CD14-positive monocyte (primary cell): ENCODE data around the gene SYNE2. TPM values are rescaled to one million over a fixed set of nuclear protein-coding genes. Genes with fewer than 3 reads are reported as not detected.

Experiments used
- DNase-seq, 3 donors: peaks; one replicate each; pipeline ENCODE4 v3.0.0-alpha.2; 2011 to 2022
- H2AFZ ChIP-seq: 2 replicates; pipeline ENCODE4 v1.6.0; 2012; ENCODE audit warnings: mild to moderate bottlenecking, low read depth, low read length, inconsistent platforms; ENCODE audit not compliant: insufficient read depth, poor library complexity, severe bottlenecking
- H3K27ac ChIP-seq, 2 donors: 1 replicate in 1 of 2; 2 replicates in 1 of 2; pipeline ENCODE4 v1.5.1; 2012 to 2013; ENCODE audit warnings: low read length in 2 of 2, control low read depth in 1 of 2, inconsistent platforms in 1 of 2, low read depth in 1 of 2, mild to moderate bottlenecking in 1 of 2
- H3K27me3 ChIP-seq, 2 donors: one replicate each; pipeline versions ENCODE4 v1.6.0 to v1.6.1; 2011 to 2013; ENCODE audit warnings: low read length in 2 of 2; ENCODE audit not compliant: control insufficient read depth in 2 of 2, insufficient read depth in 2 of 2
- H3K36me3 ChIP-seq, 2 donors: replicated peaks in 1 of 2; 1 replicate in 1 of 2; 2 replicates in 1 of 2; pipeline versions ENCODE4 v1.5.1 to v1.6.1; 2012 to 2013; ENCODE audit warnings: low read length in 2 of 2, control low read depth in 1 of 2, inconsistent platforms in 1 of 2, mild to moderate bottlenecking in 1 of 2; ENCODE audit not compliant: insufficient read depth in 2 of 2, control insufficient read depth in 1 of 2
- H3K4me1 ChIP-seq, 2 donors: 1 replicate in 1 of 2; 2 replicates in 1 of 2; pipeline versions ENCODE4 v1.5.1 to v1.6.1; 2012 to 2013; ENCODE audit warnings: low read length in 2 of 2, control low read depth in 1 of 2, inconsistent platforms in 1 of 2, mild to moderate bottlenecking in 1 of 2, moderate library complexity in 1 of 2; ENCODE audit not compliant: insufficient read depth in 2 of 2, control insufficient read depth in 1 of 2
- H3K4me2 ChIP-seq: replicated peaks from 2 replicates; pipeline ENCODE3; 2012; ENCODE audit warnings: low read length, moderate library complexity, mild to moderate bottlenecking; ENCODE audit not compliant: poor library complexity, severe bottlenecking; ENCODE audit errors: extremely low read depth
- H3K4me3 ChIP-seq, 3 experiments: fragments of 200-600 bp in 1 of 3; sonication (generic) in 1 of 3; replicated peaks in 1 of 3; 1 replicate in 2 of 3; 2 replicates in 1 of 3; pipeline ENCODE4 v1.5.1; 2011 to 2013; ENCODE audit warnings: low read length in 3 of 3, mild to moderate bottlenecking in 3 of 3, control low read depth in 2 of 3, low read depth in 2 of 3, inconsistent platforms in 1 of 3, moderate library complexity in 1 of 3
- H3K79me2 ChIP-seq: 2 replicates; pipeline ENCODE4 v1.6.0; 2012; ENCODE audit warnings: mild to moderate bottlenecking, control low read depth, inconsistent platforms, low read length, moderate library complexity; ENCODE audit not compliant: insufficient read depth
- H3K9ac ChIP-seq: 2 replicates; pipeline ENCODE4 v1.6.0; 2017; ENCODE audit warnings: low read length, mild to moderate bottlenecking; ENCODE audit not compliant: insufficient read depth, poor library complexity, severe bottlenecking
- H3K9me3 ChIP-seq, 2 donors: replicated peaks in 1 of 2; 1 replicate in 1 of 2; 2 replicates in 1 of 2; pipeline versions ENCODE4 v1.5.1 to v1.6.1; 2012 to 2013; ENCODE audit warnings: low read length in 2 of 2, control low read depth in 1 of 2; ENCODE audit not compliant: control insufficient read depth in 1 of 2, insufficient read depth in 1 of 2
- H4K20me1 ChIP-seq: 2 replicates; pipeline ENCODE4 v1.6.0; 2012; ENCODE audit warnings: mild to moderate bottlenecking, low read length, control low read depth, moderate library complexity; ENCODE audit not compliant: insufficient read depth
- H3K27ac Mint-ChIP-seq, 7 donors: one replicate each; pipeline ENCODE4 v1.8.0; 2020; ENCODE audit warnings: mild to moderate bottlenecking in 7 of 7, mixed read lengths in 7 of 7, moderate library complexity in 6 of 7, inconsistent platforms in 2 of 7
- H3K27me3 Mint-ChIP-seq, 3 donors: one replicate each; pipeline ENCODE4 v1.8.0; 2021 to 2022; ENCODE audit warnings: low read depth in 3 of 3, mild to moderate bottlenecking in 3 of 3, mixed read lengths in 3 of 3, moderate library complexity in 3 of 3, inconsistent platforms in 1 of 3
- H3K36me3 Mint-ChIP-seq, 2 donors: one replicate each; pipeline ENCODE4 v1.8.0; 2020; ENCODE audit warnings: mixed read lengths in 2 of 2, inconsistent platforms in 1 of 2, mild to moderate bottlenecking in 1 of 2
- H3K4me1 Mint-ChIP-seq: one replicate; pipeline ENCODE4 v1.8.0; 2020; ENCODE audit warnings: mild to moderate bottlenecking, mixed read lengths
- H3K4me3 Mint-ChIP-seq, 2 donors: one replicate each; pipeline ENCODE4 v1.8.0; 2020; ENCODE audit warnings: mild to moderate bottlenecking in 2 of 2, mixed read lengths in 2 of 2, moderate library complexity in 1 of 2
- H3K9me3 Mint-ChIP-seq, 7 donors: one replicate each; pipeline ENCODE4 v1.8.0; 2020 to 2022; ENCODE audit warnings: mixed read lengths in 7 of 7, mild to moderate bottlenecking in 6 of 7, moderate library complexity in 6 of 7, inconsistent platforms in 2 of 7
- WGBS: methylation state at CpG from one replicate; pipeline ENCODE4 v1.1.5; 2013; ENCODE audit warnings: missing lambda C conversion rate; ENCODE audit not compliant: insufficient coverage; 5-methylcytosine and 5-hydroxymethylcytosine counted together
- intact Hi-C, 2 donors: fragments of 100-400 bp; cut with micrococcal nuclease; formaldehyde crosslinking; loops; one replicate each; pipeline versions ENCODE4 v1.15.0 to v1.15.1; 2023
- polyA plus RNA-seq, 3 donors: library from polyadenylated mRNA; depleted of rRNA in 1 of 3; unstranded in 2 of 3; stranded (reverse) in 1 of 3; fragments of 300-500 nt in 2 of 3; fragments of >200 nt in 1 of 3; fragmentation: Illumina TruSeq in 2 of 3; gene quantifications; 1 replicate in 2 of 3; 2 replicates in 1 of 3; pipeline ENCODE4 v1.2.3, GENCODE V29; 2012 to 2021
- TF ChIP-seq, protein P1 (sequence below): fragments of 200-600 bp; IDR thresholded peaks from one replicate; pipeline ENCODE4 v1.8.0; 2022; ENCODE audit warnings: antibody characterized with exemption, mild to moderate bottlenecking

SYNE2 gene
- polyA plus RNA-seq, 3 donors: 0.06 to 0.46 (median 0.44) TPM

DNA sequence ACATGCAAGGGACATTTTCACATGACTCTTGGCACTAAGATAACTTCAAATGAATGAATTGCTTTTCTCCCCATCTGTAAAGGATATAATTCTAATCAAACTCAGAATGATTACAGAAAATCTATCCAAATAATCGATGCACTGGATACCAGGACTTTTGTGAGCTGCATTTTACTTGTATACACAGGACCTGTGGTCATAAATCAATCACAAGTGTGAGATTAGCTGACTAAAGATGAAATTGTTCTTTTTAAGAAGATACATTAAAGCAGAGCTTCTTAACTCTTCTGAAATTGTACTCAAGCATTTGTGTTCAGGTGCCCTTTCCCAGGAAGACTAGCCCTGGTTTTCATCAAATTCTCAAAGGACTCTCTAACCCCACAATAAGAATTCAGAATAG is 375.1 kb downstream of the SYNE2 start:
- Histone ChIP-seq H3K36me3 (no peaks in the 10 kb centered on the region), H3K27me3 (no peaks in the 10 kb centered on the region), H3K79me2 (no peaks in the 10 kb centered on the region), H4K20me1 (no peaks in the 10 kb centered on the region), H3K9ac (no peak overlapping the region), H3K27ac (no peak overlapping the region), H3K4me2 (no peak overlapping the region), H3K4me3 (no peak overlapping the region), H2AFZ (no peak overlapping the region), H3K9me3 (no peaks in the 10 kb centered on the region), H3K4me1 (no peaks in the 10 kb centered on the region)
- DNase-seq: no peak
- WGBS: no CpG with 5 or more reads among the region's 1 CpG
- Mint-ChIP-seq H3K27ac (no peak overlapping the region), H3K9me3 (no peaks in the 10 kb centered on the region), H3K36me3 (no peaks in the 10 kb centered on the region), H3K4me3 (no peak overlapping the region), H3K27me3 (peaks cover 0 to 12% (median 5%) of the 10 kb centered on the region in 3 donors), H3K4me1 (no peaks in the 10 kb centered on the region)
- TF ChIP-seq, protein P1, sequence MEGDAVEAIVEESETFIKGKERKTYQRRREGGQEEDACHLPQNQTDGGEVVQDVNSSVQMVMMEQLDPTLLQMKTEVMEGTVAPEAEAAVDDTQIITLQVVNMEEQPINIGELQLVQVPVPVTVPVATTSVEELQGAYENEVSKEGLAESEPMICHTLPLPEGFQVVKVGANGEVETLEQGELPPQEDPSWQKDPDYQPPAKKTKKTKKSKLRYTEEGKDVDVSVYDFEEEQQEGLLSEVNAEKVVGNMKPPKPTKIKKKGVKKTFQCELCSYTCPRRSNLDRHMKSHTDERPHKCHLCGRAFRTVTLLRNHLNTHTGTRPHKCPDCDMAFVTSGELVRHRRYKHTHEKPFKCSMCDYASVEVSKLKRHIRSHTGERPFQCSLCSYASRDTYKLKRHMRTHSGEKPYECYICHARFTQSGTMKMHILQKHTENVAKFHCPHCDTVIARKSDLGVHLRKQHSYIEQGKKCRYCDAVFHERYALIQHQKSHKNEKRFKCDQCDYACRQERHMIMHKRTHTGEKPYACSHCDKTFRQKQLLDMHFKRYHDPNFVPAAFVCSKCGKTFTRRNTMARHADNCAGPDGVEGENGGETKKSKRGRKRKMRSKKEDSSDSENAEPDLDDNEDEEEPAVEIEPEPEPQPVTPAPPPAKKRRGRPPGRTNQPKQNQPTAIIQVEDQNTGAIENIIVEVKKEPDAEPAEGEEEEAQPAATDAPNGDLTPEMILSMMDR: no peak
- intact Hi-C loops: no loop called here

DNA sequence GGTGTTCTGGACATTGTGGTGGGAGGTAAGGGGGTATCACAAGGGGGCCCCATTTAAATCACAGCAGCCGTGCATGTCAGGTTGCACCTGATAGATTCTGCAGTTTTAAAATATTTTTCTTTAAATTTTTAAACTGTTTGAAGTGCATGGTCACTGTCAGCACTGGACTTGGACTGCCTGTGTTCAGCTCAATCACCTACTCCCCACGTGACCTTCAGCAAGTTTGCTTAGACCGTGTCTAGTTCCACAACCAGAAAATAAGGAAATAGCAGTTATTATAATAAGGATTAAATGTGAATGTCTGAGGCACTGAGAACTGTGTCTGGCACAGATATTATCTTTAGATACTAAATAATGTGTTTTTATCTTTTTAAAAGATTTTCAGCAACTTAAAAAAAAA is 376.7 kb downstream of the SYNE2 start:
- Histone ChIP-seq H3K27ac (no peak overlapping the region), H3K36me3 (no peaks in the 10 kb centered on the region), H3K4me1 (no peaks in the 10 kb centered on the region), H2AFZ (no peak overlapping the region), H3K9ac (no peak overlapping the region), H4K20me1 (no peaks in the 10 kb centered on the region), H3K4me3 (no peak overlapping the region), H3K79me2 (no peaks in the 10 kb centered on the region), H3K27me3 (no peaks in the 10 kb centered on the region), H3K4me2 (no peak overlapping the region), H3K9me3 (no peaks in the 10 kb centered on the region)
- Mint-ChIP-seq H3K27ac (no peak overlapping the region), H3K27me3 (peaks cover 0 to 8% (median 2%) of the 10 kb centered on the region in 3 donors), H3K4me3 (no peak overlapping the region), H3K9me3 (no peaks in the 10 kb centered on the region), H3K4me1 (no peaks in the 10 kb centered on the region), H3K36me3 (no peaks in the 10 kb centered on the region)
- TF ChIP-seq, protein P1: no peak
- no CpG with 5 or more reads among the region's 3 CpGs for WGBS
- intact Hi-C loops: no loop called here
- DNase-seq: no peak
